AG10803 (cell line): ENCODE data around the gene S1PR3.

Experiments used
- DNase-seq: peaks from one replicate; pipeline ENCODE4 v3.0.0; 2010; ENCODE audit warnings: low read depth
- H3K4me3 ChIP-seq: 2 replicates; pipeline ENCODE4 v1.5.1; 2011; ENCODE audit warnings: mild to moderate bottlenecking, low read length, control low read depth
- TF ChIP-seq, protein P1 (sequence below): conservative IDR thresholded peaks from 2 replicates; pipeline ENCODE4 v1.5.1; 2011; ENCODE audit warnings: mild to moderate bottlenecking, low read length, control low read depth, inconsistent platforms

S1PR3 gene

DNA sequence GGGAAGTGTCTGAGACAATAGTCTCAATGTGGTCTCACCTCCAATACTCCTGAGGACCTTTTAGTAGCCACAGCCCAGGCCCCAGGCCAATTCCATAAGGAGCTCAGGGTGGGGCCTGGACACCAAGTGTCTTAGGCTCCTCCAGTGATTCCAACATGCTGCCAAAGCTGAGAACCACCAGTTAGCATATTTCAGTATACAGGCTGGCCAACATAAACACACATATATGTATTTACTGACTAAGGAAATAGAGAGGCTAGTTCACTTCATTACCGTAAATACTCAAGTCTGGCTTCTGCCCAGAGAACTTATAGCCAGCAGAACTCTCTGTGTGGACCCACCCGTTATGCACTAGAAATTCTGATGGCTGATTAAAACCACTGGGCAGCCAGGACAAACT, 24.1 kb downstream of the S1PR3 start:
- no peak for DNase-seq
- no peak overlapping the region for H3K4me3 ChIP-seq
- TF ChIP-seq, protein P1, sequence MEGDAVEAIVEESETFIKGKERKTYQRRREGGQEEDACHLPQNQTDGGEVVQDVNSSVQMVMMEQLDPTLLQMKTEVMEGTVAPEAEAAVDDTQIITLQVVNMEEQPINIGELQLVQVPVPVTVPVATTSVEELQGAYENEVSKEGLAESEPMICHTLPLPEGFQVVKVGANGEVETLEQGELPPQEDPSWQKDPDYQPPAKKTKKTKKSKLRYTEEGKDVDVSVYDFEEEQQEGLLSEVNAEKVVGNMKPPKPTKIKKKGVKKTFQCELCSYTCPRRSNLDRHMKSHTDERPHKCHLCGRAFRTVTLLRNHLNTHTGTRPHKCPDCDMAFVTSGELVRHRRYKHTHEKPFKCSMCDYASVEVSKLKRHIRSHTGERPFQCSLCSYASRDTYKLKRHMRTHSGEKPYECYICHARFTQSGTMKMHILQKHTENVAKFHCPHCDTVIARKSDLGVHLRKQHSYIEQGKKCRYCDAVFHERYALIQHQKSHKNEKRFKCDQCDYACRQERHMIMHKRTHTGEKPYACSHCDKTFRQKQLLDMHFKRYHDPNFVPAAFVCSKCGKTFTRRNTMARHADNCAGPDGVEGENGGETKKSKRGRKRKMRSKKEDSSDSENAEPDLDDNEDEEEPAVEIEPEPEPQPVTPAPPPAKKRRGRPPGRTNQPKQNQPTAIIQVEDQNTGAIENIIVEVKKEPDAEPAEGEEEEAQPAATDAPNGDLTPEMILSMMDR: no peak

DNA sequence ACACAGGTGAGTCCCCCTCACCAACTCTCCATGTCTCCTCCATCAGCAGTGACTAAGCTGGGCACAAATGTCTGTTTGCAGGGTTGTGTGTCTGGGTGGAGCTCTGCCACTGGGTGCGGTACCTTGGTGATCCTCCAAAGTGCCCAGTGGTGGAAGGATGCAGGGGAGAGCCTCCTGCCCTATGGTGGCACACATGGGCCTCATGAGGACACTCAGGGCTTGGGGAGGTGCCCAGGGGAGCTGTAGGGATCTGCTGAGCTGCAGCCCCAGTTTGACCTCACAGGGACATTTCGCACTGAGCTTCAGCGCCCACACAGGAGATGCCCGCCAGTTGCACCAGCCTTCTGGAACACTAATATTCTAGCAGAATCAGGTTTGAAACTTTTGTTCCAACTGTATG, 29.5 kb downstream of the S1PR3 start:
- DNase-seq: no peak
- H3K4me3 ChIP-seq: no peak overlapping the region
- TF ChIP-seq, protein P1: no peak

DNA sequence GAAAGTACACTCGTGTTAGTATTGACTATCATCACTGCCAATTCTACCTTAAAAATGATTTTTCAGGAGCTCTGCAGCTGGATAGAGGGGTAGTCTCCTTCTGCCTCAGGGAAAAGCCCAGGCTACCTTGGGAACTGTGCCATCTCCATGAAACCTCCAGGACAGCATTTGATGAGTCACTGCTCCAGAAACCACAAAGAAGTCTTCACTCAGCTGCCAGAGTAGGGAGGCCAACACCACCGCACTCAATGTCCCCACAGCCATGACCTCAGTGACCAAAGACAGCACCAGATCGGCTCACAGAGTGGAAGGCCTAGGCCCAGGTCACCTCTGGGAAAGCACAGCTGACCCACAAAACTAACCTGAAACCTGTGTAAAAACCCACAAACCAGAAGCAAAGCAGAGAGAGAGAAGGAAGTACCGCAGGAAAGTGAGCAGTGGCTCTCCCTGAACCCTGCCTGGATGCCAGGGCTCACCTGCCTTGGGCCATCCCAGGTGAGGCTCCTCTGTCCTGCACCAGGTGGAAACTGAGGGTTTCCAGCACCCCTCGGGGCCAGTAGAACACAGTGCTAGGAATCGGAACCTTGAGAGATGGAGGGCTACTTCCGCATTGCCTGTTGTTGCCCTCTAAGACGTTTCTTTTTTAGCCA, 30.0 kb downstream of the S1PR3 start:
- DNase-seq: peak; percentile 89
- no peak overlapping the region for H3K4me3 ChIP-seq
- TF ChIP-seq, protein P1: no peak

DNA sequence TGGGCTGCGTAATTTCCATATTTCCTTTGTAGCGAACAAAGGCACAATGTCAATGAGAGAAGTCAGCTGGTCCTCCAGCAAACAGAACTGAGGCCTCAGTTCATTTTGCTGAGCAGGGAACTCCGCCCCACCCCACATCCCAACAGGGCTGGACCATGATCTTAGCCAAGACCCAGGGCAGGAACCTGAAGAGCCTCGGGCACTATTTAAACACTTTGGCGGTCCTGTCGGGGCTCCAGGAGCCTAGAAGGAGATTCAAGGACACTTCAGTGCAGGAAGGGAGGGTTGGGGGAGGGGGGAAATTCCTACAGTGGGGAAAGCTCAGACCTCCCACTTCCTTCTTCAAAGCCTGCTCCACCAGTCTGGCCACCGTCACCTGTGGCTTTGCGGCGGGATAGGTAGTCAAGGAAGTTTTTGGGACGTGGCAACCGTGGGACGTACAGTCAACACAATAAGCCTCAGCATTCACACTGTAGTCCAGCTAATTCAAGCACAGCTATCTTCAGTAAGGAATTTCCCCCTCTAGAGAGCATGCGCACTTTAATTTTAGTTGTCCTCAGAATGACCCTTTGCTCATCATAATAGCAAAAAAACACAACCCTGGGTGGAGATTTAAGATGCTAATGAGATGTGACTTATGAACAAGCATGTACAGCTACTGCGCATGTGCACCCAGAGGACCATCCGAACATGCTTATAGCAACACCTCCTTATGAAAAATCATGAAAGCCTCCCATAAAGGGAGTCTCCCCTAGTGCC, 30.9 kb downstream of the S1PR3 start:
- DNase-seq: peak; percentile 2
- TF ChIP-seq, protein P1: no peak
- H3K4me3 ChIP-seq: no peak overlapping the region

DNA sequence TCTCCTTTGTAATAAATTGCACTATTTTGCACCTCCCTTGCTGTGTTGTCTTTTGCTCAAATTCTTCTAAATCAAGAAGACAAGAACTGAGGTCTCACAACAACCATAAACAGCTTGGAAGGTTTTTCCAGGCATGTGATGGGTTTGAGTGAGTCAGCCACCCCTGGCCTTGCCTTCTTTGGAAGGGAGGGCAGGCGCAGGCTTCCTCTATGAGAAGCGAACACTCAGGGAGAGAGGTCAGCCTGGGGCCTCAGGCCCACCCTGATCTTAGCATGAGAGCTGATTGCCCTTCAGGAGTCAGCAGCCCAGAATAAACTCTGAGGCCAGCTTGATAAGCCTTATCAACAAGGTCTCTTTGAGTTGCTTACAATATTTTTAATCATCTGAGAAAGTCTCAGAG, 31.6 kb downstream of the S1PR3 start:
- DNase-seq: peak; percentile 68

DNA sequence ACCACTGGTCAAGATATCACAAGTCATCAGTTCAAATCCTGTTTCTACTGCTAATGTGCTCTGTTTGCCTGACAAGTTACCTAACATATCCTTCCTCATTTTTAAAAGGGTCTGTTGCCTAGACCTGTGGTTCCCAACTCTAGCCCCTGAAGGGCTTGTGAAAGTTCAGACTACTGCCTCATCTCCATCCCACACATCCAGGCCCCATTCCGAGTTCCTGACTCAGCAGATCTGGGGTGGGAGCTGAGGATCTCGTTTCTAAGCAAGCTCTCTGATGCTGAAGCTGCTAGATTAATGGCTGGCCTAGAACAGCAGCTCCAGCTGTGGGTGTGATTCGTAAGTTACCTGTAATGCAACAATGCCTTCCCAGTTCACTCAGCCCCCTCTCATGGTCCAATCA, 32.5 kb downstream of the S1PR3 start:
- TF ChIP-seq, protein P1: no peak
- DNase-seq: peak; percentile 10
- H3K4me3 ChIP-seq: no peak overlapping the region

More for the DNA sequence above, 31.6 kb downstream of the S1PR3 start:
- H3K4me3 ChIP-seq: no peak overlapping the region
- TF ChIP-seq, protein P1: no peak

DNA sequence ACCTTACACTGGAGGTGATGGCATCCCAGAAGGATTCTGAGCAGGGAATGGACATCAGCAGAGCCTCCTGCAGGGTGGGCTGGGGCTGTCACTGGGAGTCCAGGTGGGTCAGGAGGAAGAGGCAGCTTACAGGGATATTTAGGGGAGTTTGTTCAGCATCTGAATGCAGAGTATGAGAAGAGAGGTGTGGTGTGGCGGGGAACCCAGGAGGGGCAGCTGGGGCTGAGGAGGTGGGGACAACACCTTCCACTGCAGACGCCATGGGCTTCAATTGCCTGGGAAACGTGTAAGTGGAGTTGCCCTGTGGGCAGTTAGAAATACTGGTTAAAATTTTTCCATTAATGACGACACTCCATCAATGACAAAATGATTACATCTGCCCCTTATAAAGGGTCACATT, 33.5 kb downstream of the S1PR3 start:
- H3K4me3 ChIP-seq: no peak overlapping the region
- no peak for DNase-seq
- TF ChIP-seq, protein P1: no peak
